Neural cell (in vitro differentiated cells): ENCODE measurements around the gene MTPN. TPM values are rescaled to one million over a fixed set of nuclear protein-coding genes. Genes with fewer than 3 reads are reported as not detected.
A peak's percentile ranks its signal among the peaks of the same experiment; 100 is the strongest.

ENCODE experiments used
- H2AFZ ChIP-seq: fragments of 200-600, 300-800 bp; sonication (generic), shearing (Covaris generic); 2 replicates; pipeline ENCODE4 v1.6.0; 2014; ENCODE audit warnings: low read depth, mild to moderate bottlenecking, antibody characterized with exemption, low read length, moderate library complexity
- H3F3A ChIP-seq: fragments of 200-600 bp; shearing (Covaris generic); 2 replicates; pipeline ENCODE4 v1.6.1; 2016; ENCODE audit warnings: mild to moderate bottlenecking, moderate library complexity, mixed read lengths, antibody characterized with exemption, low read length; ENCODE audit not compliant: insufficient read depth, poor library complexity, severe bottlenecking
- H3K27ac ChIP-seq: fragments of 200-600, 300-800 bp; sonication (generic), shearing (Covaris generic); 2 replicates; pipeline ENCODE4 v1.5.1; 2014; ENCODE audit warnings: mild to moderate bottlenecking, low read length, moderate library complexity
- H3K27me3 ChIP-seq: fragments of 300-800, 200-600 bp; sonication (generic), shearing (Covaris generic); 2 replicates; pipeline ENCODE4 v1.6.0; 2014; ENCODE audit warnings: mild to moderate bottlenecking, low read depth, low read length, moderate library complexity; ENCODE audit not compliant: insufficient read depth
- H3K36me3 ChIP-seq: fragments of 300-800, 200-600 bp; sonication (generic), shearing (Covaris generic); 2 replicates; pipeline ENCODE4 v1.5.1; 2014; ENCODE audit warnings: mild to moderate bottlenecking, antibody characterized with exemption, low read length, moderate library complexity; ENCODE audit not compliant: insufficient read depth
- H3K4me2 ChIP-seq: fragments of 300-800, 200-600 bp; sonication (generic), shearing (Covaris generic); 2 replicates; pipeline ENCODE4 v1.6.0; 2014; ENCODE audit warnings: mild to moderate bottlenecking, low read length
- H3K4me3 ChIP-seq: fragments of 300-800, 200-600 bp; sonication (generic), shearing (Covaris generic); 2 replicates; pipeline ENCODE4 v1.5.1; 2014; ENCODE audit warnings: mild to moderate bottlenecking, low read length, moderate library complexity
- H3K79me2 ChIP-seq: fragments of 200-600 bp; shearing (Covaris generic); replicated peaks from 2 replicates; pipeline ENCODE4 v1.6.0; 2014; ENCODE audit warnings: mild to moderate bottlenecking, low read length, moderate library complexity; ENCODE audit not compliant: insufficient read depth
- H3K9ac ChIP-seq: fragments of 300-800, 200-600 bp; sonication (generic), shearing (Covaris generic); 2 replicates; pipeline ENCODE4 v1.6.1; 2016; ENCODE audit warnings: mild to moderate bottlenecking, low read length, mixed read lengths
- H3K9me2 ChIP-seq: fragments of 200-600 bp; shearing (Covaris generic); 2 replicates; pipeline ENCODE4 v1.6.1; 2016; ENCODE audit warnings: mild to moderate bottlenecking, low read length, mixed read lengths; ENCODE audit not compliant: insufficient read depth
- H3K9me3 ChIP-seq: fragments of 200-600, 300-800 bp; sonication (generic), shearing (Covaris generic); 2 replicates; pipeline ENCODE4 v1.6.1; 2016; ENCODE audit warnings: mild to moderate bottlenecking, mixed run types, low read length, moderate library complexity, mixed read lengths
- H4K20me1 ChIP-seq: fragments of 200-600 bp; shearing (Covaris generic); 2 replicates; pipeline ENCODE4 v1.6.1; 2016; ENCODE audit warnings: mild to moderate bottlenecking, mixed run types; ENCODE audit not compliant: insufficient read depth
- EP300 ChIP-seq: fragments of 450-650 bp; conservative IDR thresholded peaks from 2 replicates; pipeline ENCODE4 v1.6.1; 2014; ENCODE audit warnings: antibody characterized with exemption, mild to moderate bottlenecking, moderate library complexity; ENCODE audit not compliant: poor library complexity, severe bottlenecking
- EZH2 ChIP-seq: fragments of 200-600, 300-800 bp; shearing (Covaris generic), sonication (generic); IDR thresholded peaks from 2 replicates; pipeline ENCODE4 v1.6.1; 2014; ENCODE audit warnings: antibody characterized with exemption, low read length, borderline replicate concordance, mild to moderate bottlenecking; ENCODE audit not compliant: insufficient read depth, poor library complexity, severe bottlenecking
- MXI1 ChIP-seq: fragments of 450-650 bp; conservative IDR thresholded peaks from 2 replicates; pipeline ENCODE4 v1.6.1; 2014; ENCODE audit warnings: antibody characterized with exemption, mild to moderate bottlenecking; ENCODE audit not compliant: poor library complexity, severe bottlenecking
- POLR2AphosphoS5 ChIP-seq: IDR thresholded peaks from 2 replicates; pipeline ENCODE4 v1.6.1; 2012
- RAD21 ChIP-seq: fragments of 450-650 bp; conservative IDR thresholded peaks from 2 replicates; pipeline ENCODE4 v1.6.1; 2014; ENCODE audit warnings: antibody characterized with exemption, mild to moderate bottlenecking, moderate library complexity
- SMC3 ChIP-seq: fragments of 450-650 bp; conservative IDR thresholded peaks from 2 replicates; pipeline ENCODE4 v1.6.1; 2014; ENCODE audit warnings: antibody characterized with exemption, mild to moderate bottlenecking, moderate library complexity; ENCODE audit not compliant: poor library complexity
- TAF1 ChIP-seq: IDR thresholded peaks from 2 replicates; pipeline ENCODE4 v1.6.1; 2012; ENCODE audit warnings: low read depth
- polyA minus RNA-seq: library from RNA; depleted of rRNA, polyadenylated mRNA; stranded (reverse); fragments of >200 nt; gene quantifications from 2 replicates; pipeline ENCODE4 v1.2.3, GENCODE V29; 2014
- polyA plus RNA-seq: library from polyadenylated mRNA; depleted of rRNA; stranded (reverse); fragments of >200 nt; gene quantifications from 2 replicates; pipeline ENCODE4 v1.2.3, GENCODE V29; 2014
- TF ChIP-seq, protein P1 (sequence below): fragments of 450-650 bp; IDR thresholded peaks from 2 replicates; pipeline ENCODE4 v1.5.1; 2014; ENCODE audit warnings: antibody characterized with exemption, mild to moderate bottlenecking, moderate library complexity; ENCODE audit not compliant: poor library complexity, severe bottlenecking
- TF ChIP-seq, protein P2 (sequence below): IDR thresholded peaks from 2 replicates; pipeline ENCODE4 v1.6.1; 2012; ENCODE audit warnings: borderline replicate concordance

MTPN gene, protein sequence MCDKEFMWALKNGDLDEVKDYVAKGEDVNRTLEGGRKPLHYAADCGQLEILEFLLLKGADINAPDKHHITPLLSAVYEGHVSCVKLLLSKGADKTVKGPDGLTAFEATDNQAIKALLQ
- polyA plus RNA-seq: 127 and 133 TPM in 2 replicates
- 160 and 172 TPM in 2 replicates for polyA minus RNA-seq

DNA sequence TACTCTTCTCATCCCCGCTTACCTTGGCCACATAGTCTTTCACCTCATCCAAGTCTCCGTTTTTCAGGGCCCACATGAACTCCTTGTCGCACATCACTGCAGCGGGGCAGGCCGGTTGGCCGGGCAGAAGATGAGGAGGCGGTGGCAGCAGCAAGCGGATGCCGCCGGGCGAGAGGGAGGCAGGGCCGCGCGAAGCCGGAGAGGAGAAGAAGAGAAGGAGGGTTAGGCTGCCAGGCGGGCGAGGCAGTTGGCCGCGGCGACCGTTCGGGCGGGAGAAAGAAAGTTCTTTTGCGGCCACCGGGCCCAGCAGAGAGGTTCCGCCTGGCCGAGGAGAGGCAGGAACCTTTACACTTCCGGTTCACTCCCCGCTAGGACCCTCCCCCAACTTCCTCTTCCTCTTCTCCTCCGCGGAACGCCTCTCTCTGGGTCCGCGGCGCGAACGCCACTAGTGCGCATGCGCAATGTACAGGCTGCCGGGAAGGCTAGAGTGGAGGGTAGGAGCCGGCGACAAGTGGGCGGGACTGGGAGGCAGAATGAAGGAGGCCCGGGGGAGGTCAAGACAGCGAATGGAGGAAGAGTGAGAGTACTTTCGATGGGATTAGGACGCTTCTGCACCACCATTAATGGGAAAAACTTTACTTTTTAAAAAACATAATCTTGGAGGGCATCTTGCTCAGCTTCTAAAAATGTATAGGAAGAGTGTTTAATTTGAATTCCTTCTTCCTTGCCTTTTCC, at the start of gene MTPN:
Gene MTPN (minus strand): TSS at position 353 of the 735 bp plus-strand sequence. CDS start 259 bp downstream, at position 94.
- H3K27ac ChIP-seq: peak within 1 kb of the TSS; percentile 75
- peak within 1 kb of the TSS; percentile 96 for H3K4me2 ChIP-seq
- peak within 1 kb of the TSS; percentile 89 for H3K9ac ChIP-seq
- no peaks in the 10 kb centered on the region for H3K27me3 ChIP-seq
- no peaks in the 10 kb centered on the region for H3K9me2 ChIP-seq
- H3K9me3 ChIP-seq: no peaks in the 10 kb centered on the region
- H2AFZ ChIP-seq: peak within 1 kb of the TSS; percentile 95
- H3K4me3 ChIP-seq: peak within 1 kb of the TSS; percentile 87
- H4K20me1 ChIP-seq: no peaks in the 10 kb centered on the region
- H3K36me3 ChIP-seq: no peaks in the 10 kb centered on the region
- H3F3A ChIP-seq: peaks cover 2% of the 10 kb centered on the region
- peaks cover 37% of the 10 kb centered on the region for H3K79me2 ChIP-seq
- TF ChIP-seq EZH2 (no peak), MXI1 (peak; percentile 78), TAF1 (peak; percentile 52), EP300 (peak; percentile 22), SMC3 (peak; percentile 43), POLR2AphosphoS5 (peak; percentile 83), RAD21 (peak; percentile 49)
- TF ChIP-seq, protein P1, sequence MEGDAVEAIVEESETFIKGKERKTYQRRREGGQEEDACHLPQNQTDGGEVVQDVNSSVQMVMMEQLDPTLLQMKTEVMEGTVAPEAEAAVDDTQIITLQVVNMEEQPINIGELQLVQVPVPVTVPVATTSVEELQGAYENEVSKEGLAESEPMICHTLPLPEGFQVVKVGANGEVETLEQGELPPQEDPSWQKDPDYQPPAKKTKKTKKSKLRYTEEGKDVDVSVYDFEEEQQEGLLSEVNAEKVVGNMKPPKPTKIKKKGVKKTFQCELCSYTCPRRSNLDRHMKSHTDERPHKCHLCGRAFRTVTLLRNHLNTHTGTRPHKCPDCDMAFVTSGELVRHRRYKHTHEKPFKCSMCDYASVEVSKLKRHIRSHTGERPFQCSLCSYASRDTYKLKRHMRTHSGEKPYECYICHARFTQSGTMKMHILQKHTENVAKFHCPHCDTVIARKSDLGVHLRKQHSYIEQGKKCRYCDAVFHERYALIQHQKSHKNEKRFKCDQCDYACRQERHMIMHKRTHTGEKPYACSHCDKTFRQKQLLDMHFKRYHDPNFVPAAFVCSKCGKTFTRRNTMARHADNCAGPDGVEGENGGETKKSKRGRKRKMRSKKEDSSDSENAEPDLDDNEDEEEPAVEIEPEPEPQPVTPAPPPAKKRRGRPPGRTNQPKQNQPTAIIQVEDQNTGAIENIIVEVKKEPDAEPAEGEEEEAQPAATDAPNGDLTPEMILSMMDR: no peak
- TF ChIP-seq, protein P2, sequence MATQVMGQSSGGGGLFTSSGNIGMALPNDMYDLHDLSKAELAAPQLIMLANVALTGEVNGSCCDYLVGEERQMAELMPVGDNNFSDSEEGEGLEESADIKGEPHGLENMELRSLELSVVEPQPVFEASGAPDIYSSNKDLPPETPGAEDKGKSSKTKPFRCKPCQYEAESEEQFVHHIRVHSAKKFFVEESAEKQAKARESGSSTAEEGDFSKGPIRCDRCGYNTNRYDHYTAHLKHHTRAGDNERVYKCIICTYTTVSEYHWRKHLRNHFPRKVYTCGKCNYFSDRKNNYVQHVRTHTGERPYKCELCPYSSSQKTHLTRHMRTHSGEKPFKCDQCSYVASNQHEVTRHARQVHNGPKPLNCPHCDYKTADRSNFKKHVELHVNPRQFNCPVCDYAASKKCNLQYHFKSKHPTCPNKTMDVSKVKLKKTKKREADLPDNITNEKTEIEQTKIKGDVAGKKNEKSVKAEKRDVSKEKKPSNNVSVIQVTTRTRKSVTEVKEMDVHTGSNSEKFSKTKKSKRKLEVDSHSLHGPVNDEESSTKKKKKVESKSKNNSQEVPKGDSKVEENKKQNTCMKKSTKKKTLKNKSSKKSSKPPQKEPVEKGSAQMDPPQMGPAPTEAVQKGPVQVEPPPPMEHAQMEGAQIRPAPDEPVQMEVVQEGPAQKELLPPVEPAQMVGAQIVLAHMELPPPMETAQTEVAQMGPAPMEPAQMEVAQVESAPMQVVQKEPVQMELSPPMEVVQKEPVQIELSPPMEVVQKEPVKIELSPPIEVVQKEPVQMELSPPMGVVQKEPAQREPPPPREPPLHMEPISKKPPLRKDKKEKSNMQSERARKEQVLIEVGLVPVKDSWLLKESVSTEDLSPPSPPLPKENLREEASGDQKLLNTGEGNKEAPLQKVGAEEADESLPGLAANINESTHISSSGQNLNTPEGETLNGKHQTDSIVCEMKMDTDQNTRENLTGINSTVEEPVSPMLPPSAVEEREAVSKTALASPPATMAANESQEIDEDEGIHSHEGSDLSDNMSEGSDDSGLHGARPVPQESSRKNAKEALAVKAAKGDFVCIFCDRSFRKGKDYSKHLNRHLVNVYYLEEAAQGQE: no peak

DNA sequence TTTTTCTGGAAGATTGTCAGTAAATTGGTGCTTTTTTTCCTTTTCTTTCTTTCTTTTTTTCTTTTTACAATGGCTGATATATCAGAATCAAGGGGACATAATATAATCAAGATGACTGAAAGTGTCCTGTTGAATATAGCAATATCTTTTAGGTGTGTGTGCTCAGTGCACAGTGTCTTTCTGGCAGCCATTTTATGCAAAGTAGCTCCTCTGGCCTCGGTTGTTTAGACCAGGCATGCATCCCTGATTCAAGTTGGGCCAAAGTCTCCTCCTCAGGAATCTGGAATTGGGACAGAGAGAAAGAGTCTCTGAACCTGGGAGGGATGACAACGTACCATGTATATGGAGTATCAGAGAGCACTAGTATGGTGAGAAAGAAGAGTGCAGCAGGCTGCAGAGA, 49.0 kb upstream of the MTPN start:
- Histone ChIP-seq H2AFZ (no peak overlapping the region), H3F3A (no peaks in the 10 kb centered on the region), H3K9me3 (no peaks in the 10 kb centered on the region), H3K4me3 (no peak overlapping the region), H3K79me2 (no peaks in the 10 kb centered on the region), H4K20me1 (no peaks in the 10 kb centered on the region), H3K27me3 (no peaks in the 10 kb centered on the region), H3K4me2 (no peak overlapping the region), H3K27ac (no peak overlapping the region), H3K36me3 (no peaks in the 10 kb centered on the region), H3K9me2 (no peaks in the 10 kb centered on the region), H3K9ac (no peak overlapping the region)
- TF ChIP-seq TAF1 (no peak), EP300 (no peak), MXI1 (no peak), EZH2 (no peak), SMC3 (no peak), RAD21 (no peak), POLR2AphosphoS5 (no peak)
- TF ChIP-seq, protein P1: no peak
- TF ChIP-seq, protein P2: no peak
